ENCODE results near the gene RABGEF1.
"Not testable (repeated sequence)": the region's sequence is repeated elsewhere in the genome, so short reads cannot be mapped to it uniquely, and the experiment has no call there.

RABGEF1 gene

GRCh38 chr7:66720561-66720960 lies 20.0 kb upstream of the RABGEF1 start:
- no peak overlapping the region for H3K27ac Mint-ChIP-seq
- CTCF ChIA-PET = no interaction called here
- DNase-seq = no peak
- no peaks in the 10 kb centered on the region for H3K4me1 Mint-ChIP-seq
- H3K36me3 Mint-ChIP-seq = peaks cover 8% of the 10 kb centered on the region
- no peak overlapping the region for H3K4me3 Mint-ChIP-seq
- peaks cover 14% of the 10 kb centered on the region for H3K9me3 Mint-ChIP-seq
- no peaks in the 10 kb centered on the region for H3K27me3 Mint-ChIP-seq

- no peak overlapping the region for H3K4me3 Mint-ChIP-seq
- H3K4me1 Mint-ChIP-seq = no peaks in the 10 kb centered on the region
- H3K27ac Mint-ChIP-seq = no peak overlapping the region
- H3K9me3 Mint-ChIP-seq = peaks cover 14% of the 10 kb centered on the region
- H3K27me3 Mint-ChIP-seq = no peaks in the 10 kb centered on the region
- peaks cover 8% of the 10 kb centered on the region for H3K36me3 Mint-ChIP-seq
- no peak for DNase-seq
- CTCF ChIA-PET = no interaction called here
These were observed 14.7 kb upstream of the RABGEF1 start for GRCh38 chr7:66725843-66726242.

- CTCF ChIA-PET = no interaction called here
- Mint-ChIP-seq H3K4me3 (no peak overlapping the region), H3K27me3 (no peaks in the 10 kb centered on the region), H3K9me3 (peaks cover 14% of the 10 kb centered on the region), H3K4me1 (no peaks in the 10 kb centered on the region), H3K36me3 (peaks cover 8% of the 10 kb centered on the region), H3K27ac (no peak overlapping the region)
- DNase-seq = no peak
These were observed 13.5 kb upstream of the RABGEF1 start for GRCh38 chr7:66727058-66727457.

GRCh38 chr7:66728571-66728970 lies 12.0 kb upstream of the RABGEF1 start:
- no peak overlapping the region for H3K4me3 Mint-ChIP-seq
- no peak for DNase-seq
- H3K4me1 Mint-ChIP-seq = no peaks in the 10 kb centered on the region
- CTCF ChIA-PET = no interaction called here
- H3K27me3 Mint-ChIP-seq = no peaks in the 10 kb centered on the region
- no peak overlapping the region for H3K27ac Mint-ChIP-seq
- H3K9me3 Mint-ChIP-seq = peaks cover 11% of the 10 kb centered on the region
- H3K36me3 Mint-ChIP-seq = peaks cover 5% of the 10 kb centered on the region

- H3K36me3 Mint-ChIP-seq = peaks cover 3% of the 10 kb centered on the region
- H3K9me3 Mint-ChIP-seq = peaks cover 9% of the 10 kb centered on the region
- H3K4me1 Mint-ChIP-seq = no peaks in the 10 kb centered on the region
- no peak overlapping the region for H3K27ac Mint-ChIP-seq
- H3K4me3 Mint-ChIP-seq = no peak overlapping the region
- DNase-seq = no peak
- H3K27me3 Mint-ChIP-seq = no peaks in the 10 kb centered on the region
- CTCF ChIA-PET = no interaction called here
These were observed 11.3 kb upstream of the RABGEF1 start for GRCh38 chr7:66729274-66729673.

GRCh38 chr7:66731986-66732385 lies 8.5 kb upstream of the RABGEF1 start:
- Mint-ChIP-seq H3K4me1 (peaks cover 3% of the 10 kb centered on the region), H3K4me3 (no peak overlapping the region), H3K27me3 (no peaks in the 10 kb centered on the region), H3K36me3 (peaks cover 15% of the 10 kb centered on the region), H3K9me3 (peaks cover 12% of the 10 kb centered on the region), H3K27ac (no peak overlapping the region)
- CTCF ChIA-PET = no interaction called here
- DNase-seq = no peak

GRCh38 chr7:66732439-66732838 lies 8.1 kb upstream of the RABGEF1 start:
- H3K27me3 Mint-ChIP-seq = no peaks in the 10 kb centered on the region
- peaks cover 15% of the 10 kb centered on the region for H3K36me3 Mint-ChIP-seq
- peak overlapping the region; percentile 47 for H3K27ac Mint-ChIP-seq
- CTCF ChIA-PET = no interaction called here
- H3K4me1 Mint-ChIP-seq = peaks cover 3% of the 10 kb centered on the region
- H3K9me3 Mint-ChIP-seq = peaks cover 12% of the 10 kb centered on the region
- DNase-seq = no peak
- H3K4me3 Mint-ChIP-seq = no peak overlapping the region

- CTCF ChIA-PET = no interaction called here
- peaks cover 12% of the 10 kb centered on the region for H3K9me3 Mint-ChIP-seq
- H3K4me1 Mint-ChIP-seq = peaks cover 7% of the 10 kb centered on the region
- H3K27me3 Mint-ChIP-seq = no peaks in the 10 kb centered on the region
- H3K36me3 Mint-ChIP-seq = peaks cover 15% of the 10 kb centered on the region
- no peak overlapping the region for H3K4me3 Mint-ChIP-seq
- no peak for DNase-seq
- no peak overlapping the region for H3K27ac Mint-ChIP-seq
These were observed 6.5 kb upstream of the RABGEF1 start for GRCh38 chr7:66734006-66734405.

- peaks cover 18% of the 10 kb centered on the region for H3K36me3 Mint-ChIP-seq
- H3K4me1 Mint-ChIP-seq = peaks cover 14% of the 10 kb centered on the region
- H3K9me3 Mint-ChIP-seq = peaks cover 12% of the 10 kb centered on the region
- DNase-seq = no peak
- no peak overlapping the region for H3K27ac Mint-ChIP-seq
- H3K4me3 Mint-ChIP-seq = no peak overlapping the region
- CTCF ChIA-PET = no interaction called here
- no peaks in the 10 kb centered on the region for H3K27me3 Mint-ChIP-seq
These were observed 5.4 kb upstream of the RABGEF1 start for GRCh38 chr7:66735154-66735553.

GRCh38 chr7:66735850-66736249 lies 4.7 kb upstream of the RABGEF1 start:
- Mint-ChIP-seq H3K4me1 (peaks cover 15% of the 10 kb centered on the region), H3K4me3 (no peak overlapping the region), H3K9me3 (peaks cover 12% of the 10 kb centered on the region), H3K36me3 (peaks cover 20% of the 10 kb centered on the region), H3K27ac (no peak overlapping the region), H3K27me3 (no peaks in the 10 kb centered on the region)
- DNase-seq = no peak
- CTCF ChIA-PET = no interaction called here

- Mint-ChIP-seq H3K9me3 (peaks cover 12% of the 10 kb centered on the region), H3K36me3 (peaks cover 20% of the 10 kb centered on the region), H3K4me3 (no peak overlapping the region), H3K27me3 (no peaks in the 10 kb centered on the region), H3K27ac (no peak overlapping the region), H3K4me1 (peaks cover 19% of the 10 kb centered on the region)
- no peak for DNase-seq
- CTCF ChIA-PET = no interaction called here
These were observed 3.6 kb upstream of the RABGEF1 start for GRCh38 chr7:66736892-66737291.

GRCh38 chr7:66737667-66738066 lies 2.9 kb upstream of the RABGEF1 start:
- CTCF ChIA-PET = no interaction called here
- Mint-ChIP-seq H3K4me1 (peaks cover 26% of the 10 kb centered on the region), H3K36me3 (peaks cover 20% of the 10 kb centered on the region), H3K27ac (no peak overlapping the region), H3K4me3 (no peak overlapping the region), H3K27me3 (no peaks in the 10 kb centered on the region), H3K9me3 (peaks cover 12% of the 10 kb centered on the region)
- no peak for DNase-seq

GRCh38 chr7:66739477-66739876 lies 1.1 kb upstream of the RABGEF1 start:
- peaks cover 34% of the 10 kb centered on the region for H3K4me1 Mint-ChIP-seq
- no peaks in the 10 kb centered on the region for H3K27me3 Mint-ChIP-seq
- CTCF ChIA-PET = interaction anchor here (1.1 to 1.5 kb wide), 2 partner anchors 36 to 155 kb away, joined by 3 to 4 read pairs; no protein-coding TSS in a partner anchor
- H3K27ac Mint-ChIP-seq = peak overlapping the region; percentile 99
- no peak for DNase-seq
- H3K4me3 Mint-ChIP-seq = peak overlapping the region; percentile 97
- peaks cover 20% of the 10 kb centered on the region for H3K36me3 Mint-ChIP-seq
- H3K9me3 Mint-ChIP-seq = peaks cover 12% of the 10 kb centered on the region

- CTCF ChIA-PET = interaction anchor here (1.0 to 1.5 kb wide), 2 partner anchors 69 to 155 kb away, joined by 3 to 4 read pairs; no protein-coding TSS in a partner anchor
- H3K36me3 Mint-ChIP-seq = peaks cover 21% of the 10 kb centered on the region
- H3K27ac Mint-ChIP-seq = peak overlapping the region; percentile 99
- no peaks in the 10 kb centered on the region for H3K27me3 Mint-ChIP-seq
- peaks cover 34% of the 10 kb centered on the region for H3K4me1 Mint-ChIP-seq
- DNase-seq = no peak
- H3K4me3 Mint-ChIP-seq = peak overlapping the region; percentile 97
- peaks cover 12% of the 10 kb centered on the region for H3K9me3 Mint-ChIP-seq
These were observed 606 bp upstream of the RABGEF1 start for GRCh38 chr7:66739953-66740301.

GRCh38 chr7:66740980-66741709 lies 612 bp downstream of the RABGEF1 start:
- Mint-ChIP-seq H3K4me1 (peaks cover 34% of the 10 kb centered on the region), H3K4me3 (peak overlapping the region; percentile 97), H3K27ac (peak overlapping the region; percentile 99), H3K36me3 (peaks cover 12% of the 10 kb centered on the region)
- CTCF ChIA-PET = interaction anchor here (1.0 kb wide), 1 partner anchor 70 kb away, joined by 3 read pairs; no protein-coding TSS in a partner anchor
- peak; percentile 71 for DNase-seq
- not testable (repeated sequence) for H3K27me3 Mint-ChIP-seq, H3K9me3 Mint-ChIP-seq

Measured in activated naive CD4-positive, alpha-beta T cell treated with anti-CD3 and anti-CD28 coated beads, Interleukin-2, amount 10 ng/mL, durations not matched to agents 7 days and 5 days (primary cell).